OCI-LY1 (cell line): ENCODE measurements around the gene ABTB2.

Experiments used
- CTCF ChIP-seq: fragments of 200-600 bp; sonication (generic), shearing (Covaris generic); IDR thresholded peaks from 2 replicates; pipeline ENCODE4 v1.5.1; 2017; ENCODE audit warnings: mild to moderate bottlenecking, antibody characterized with exemption, low read length, moderate library complexity, mixed read lengths
- EZH2 ChIP-seq: fragments of 200-600 bp; sonication (generic), shearing (Covaris generic); IDR thresholded peaks from 2 replicates; pipeline ENCODE4 v1.8.0; 2017; ENCODE audit warnings: borderline replicate concordance, mixed run types, mild to moderate bottlenecking, antibody characterized with exemption, low read length, moderate library complexity, mixed read lengths

DNA sequence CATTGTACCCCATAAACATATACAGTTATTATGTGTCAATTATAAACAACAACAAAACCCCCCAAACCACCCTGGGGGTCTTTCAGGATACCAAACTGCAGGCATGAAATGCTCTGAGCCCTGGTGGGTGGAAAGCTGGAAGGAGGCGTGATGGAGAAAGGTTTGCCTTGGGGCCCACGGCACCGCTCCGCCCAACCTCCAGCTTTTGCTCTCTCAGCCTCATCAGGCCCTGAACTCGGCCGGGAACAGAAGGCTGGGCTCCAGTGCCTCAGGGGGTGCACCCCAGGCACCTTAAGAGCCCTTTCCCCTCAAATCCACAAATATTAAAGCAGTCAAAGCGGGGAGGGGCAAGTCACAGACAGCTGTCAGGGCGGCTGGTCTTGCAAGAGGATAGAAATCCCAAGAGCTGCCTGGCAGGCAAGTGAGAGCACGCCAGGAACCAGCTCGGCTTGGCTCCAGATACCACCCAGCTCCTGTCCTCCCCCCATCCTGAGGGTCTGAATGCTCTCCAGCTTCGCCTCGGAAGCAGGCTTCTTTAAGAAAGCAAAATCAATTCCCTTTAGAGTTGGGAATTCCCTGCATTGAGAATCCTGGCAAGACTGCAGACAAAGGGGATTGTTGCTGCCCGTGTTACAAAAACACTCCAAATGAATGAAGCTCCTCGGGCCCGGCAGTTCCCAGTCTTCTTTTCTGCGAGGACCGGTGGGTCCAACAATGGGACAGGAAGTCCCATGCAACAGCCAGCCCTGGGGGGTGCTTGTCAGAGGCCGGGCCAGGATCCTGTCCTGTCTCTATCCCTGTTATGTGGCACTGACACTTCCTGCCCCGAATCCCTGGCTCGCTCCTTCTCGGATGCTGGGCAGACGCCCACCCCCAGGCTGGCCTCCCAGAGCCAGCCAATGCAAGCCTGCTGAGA, 171.6 kb downstream of the ABTB2 start:
- no peak for TF ChIP-seq EZH2
- TF ChIP-seq CTCF: no peak
